ENCODE measurements around the gene WWC2. TPM values are rescaled to one million over a fixed set of nuclear protein-coding genes. Genes with fewer than 3 reads are reported as not detected.

Gene WWC2
- total and polyA plus RNA-seq, 2 experiments from 2014 or later: 50.5 to 74.2 TPM

GRCh38 chr4:183177001-183177400, 77.9 kb downstream of the WWC2 start (continued):
- TF ChIP-seq ZNF462 (CRISPR knock-in tag; IDR thresholded peaks at IDR 0.05) (no peak), NANOG (IDR thresholded peaks at IDR 0.05; ENCODE audit: borderline replicate concordance) (no peak), ETS1 (IDR thresholded peaks at IDR 0.05) (no peak), CREB1 (CRISPR knock-in tag; IDR thresholded peaks at IDR 0.05; ENCODE audit: low read depth) (no peak), EZH2phosphoT487 (IDR thresholded peaks at IDR 0.05; ENCODE audit: unreplicated experiment) (no peak), JUNB (IDR thresholded peaks at IDR 0.05; ENCODE audit: unreplicated experiment) (no peak), POLR2AphosphoS5 (IDR thresholded peaks at IDR 0.05; ENCODE audit: low read depth) (no peak), ZNF331 (CRISPR knock-in tag; IDR thresholded peaks at IDR 0.05; ENCODE audit: low read depth) (no peak), CTCF (conservative IDR thresholded peaks at IDR 0.05; ENCODE audit: low read depth in 2 of 2) (no peak)
